Natural killer cell treated with Interleukin-12 subunit alpha and Interleukin-12 subunit beta and Interleukin-15 and Interleukin-18, amount 100 ng/mL, for 72 hours (primary cell): ENCODE data around the gene CYP4A22. TPM values are rescaled to one million over a fixed set of nuclear protein-coding genes. Genes with fewer than 3 reads are reported as not detected.

Experiments
- ATAC-seq, 2 donors: fragments of 150-1000 bp; cut with Tn5 transposase in 1 of 2; sonication (Bioruptor Pico), chemical (Tn5 transposase) in 1 of 2; 2 replicates each; pipeline ENCODE4 v1.10.0; 2021
- DNase-seq: peaks from one replicate; pipeline ENCODE4 v3.0.0; 2022; ENCODE audit warnings: low spot score
- H3K27ac Mint-ChIP-seq, 2 donors: 1 replicate in 1 of 2; 2 replicates in 1 of 2; pipeline ENCODE4 v1.8.0; 2022; ENCODE audit warnings: mixed read lengths in 2 of 2, mild to moderate bottlenecking in 1 of 2, moderate library complexity in 1 of 2
- H3K27me3 Mint-ChIP-seq, 2 donors: 1 replicate in 1 of 2; 2 replicates in 1 of 2; pipeline ENCODE4 v1.8.0; 2022; ENCODE audit warnings: mixed read lengths in 2 of 2
- H3K36me3 Mint-ChIP-seq: one replicate; pipeline ENCODE4 v1.8.0; 2022; ENCODE audit warnings: mixed read lengths
- H3K4me1 Mint-ChIP-seq, 2 donors: 1 replicate in 1 of 2; 2 replicates in 1 of 2; pipeline ENCODE4 v1.8.0; 2022; ENCODE audit warnings: low read depth in 2 of 2, mixed read lengths in 2 of 2, mild to moderate bottlenecking in 1 of 2
- H3K4me3 Mint-ChIP-seq: one replicate; pipeline ENCODE4 v1.8.0; 2022; ENCODE audit warnings: mixed read lengths
- H3K9me3 Mint-ChIP-seq: 2 replicates; pipeline ENCODE4 v1.8.0; 2022; ENCODE audit warnings: mixed read lengths
- total RNA-seq, 2 donors: library from RNA; stranded (reverse); gene quantifications; one replicate each; pipeline ENCODE4 v1.2.3, GENCODE V29; 2022

Gene CYP4A22
- total RNA-seq, 2 donors from 2014 or later: not detected

GRCh38 chr1:47172782-47173181 lies 35.5 kb downstream of the CYP4A22 start:
- DNase-seq: no peak
- H3K4me1 Mint-ChIP-seq: peaks cover 4 to 6% of the 10 kb centered on the region in 2 donors

DNA sequence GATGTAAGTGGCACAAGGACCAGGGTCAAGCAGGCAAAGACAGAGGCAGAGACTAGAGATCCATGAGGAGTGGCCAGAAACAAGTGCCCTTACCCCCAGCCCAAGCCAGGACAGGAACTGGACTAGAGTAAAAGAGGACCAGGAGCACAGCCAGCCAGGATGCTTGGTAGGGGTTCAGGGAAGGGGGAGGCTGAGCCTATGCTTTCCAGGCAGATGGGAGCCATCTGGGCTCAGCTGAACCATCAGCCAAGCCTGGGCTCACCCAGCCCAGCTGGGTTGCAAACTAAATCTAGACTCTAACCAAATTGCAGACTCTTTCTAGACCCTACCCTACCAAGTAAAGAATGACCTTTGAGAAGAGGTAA lies 37.4 kb downstream of the CYP4A22 start:
- no peak for ATAC-seq
- Mint-ChIP-seq H3K4me3 (no peak overlapping the region), H3K4me1 (peaks cover 12 to 14% of the 10 kb centered on the region in 2 donors), H3K9me3 (no peaks in the 10 kb centered on the region), H3K36me3 (no peaks in the 10 kb centered on the region), H3K27ac (no peak overlapping the region), H3K27me3 (peaks cover 24 to 30% of the 10 kb centered on the region in 2 donors)
- DNase-seq: no peak

More at GRCh38 chr1:47172782-47173181, 35.5 kb downstream of the CYP4A22 start:
- Mint-ChIP-seq H3K27me3 (peaks cover 24% of the 10 kb centered on the region in 2 donors), H3K4me3 (no peak overlapping the region), H3K9me3 (no peaks in the 10 kb centered on the region), H3K36me3 (no peaks in the 10 kb centered on the region), H3K27ac (no peak overlapping the region)
- no peak for ATAC-seq

DNA sequence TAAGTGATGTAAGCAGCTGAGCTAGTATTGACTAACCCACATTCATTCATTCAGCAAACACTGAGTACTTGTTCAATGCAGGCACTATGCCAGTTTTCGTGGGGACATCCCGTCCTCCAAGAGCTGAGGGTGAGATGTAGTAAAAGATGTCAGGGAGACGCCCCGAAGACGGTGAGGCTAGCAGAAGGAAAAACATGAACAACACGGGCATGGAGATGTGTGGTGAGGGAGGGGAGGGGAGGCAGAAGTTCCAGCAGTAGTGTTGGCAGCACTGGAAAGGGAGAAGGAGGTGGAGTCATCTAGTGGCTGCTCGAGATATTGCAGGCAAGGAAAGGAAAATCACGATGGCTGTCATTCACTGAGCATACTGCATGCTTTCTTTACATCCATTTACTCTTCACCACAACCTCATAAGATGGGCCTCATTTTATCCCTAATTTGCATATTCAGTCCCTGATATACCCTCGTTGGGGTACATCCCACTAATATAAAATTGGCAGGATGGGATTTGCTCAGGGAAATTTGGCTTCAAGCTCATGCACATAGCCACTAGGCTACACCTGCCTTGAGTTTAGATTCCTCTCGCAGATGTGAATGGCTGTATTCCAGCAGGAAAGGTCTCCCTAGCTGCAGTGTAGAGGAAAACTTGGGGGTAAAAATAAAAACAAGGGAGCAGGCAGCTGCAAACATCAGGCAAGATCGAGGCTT lies 38.1 kb downstream of the CYP4A22 start:
- Mint-ChIP-seq H3K9me3 (no peaks in the 10 kb centered on the region), H3K36me3 (no peaks in the 10 kb centered on the region), H3K4me1 (peaks cover 13 to 16% of the 10 kb centered on the region in 2 donors), H3K4me3 (no peak overlapping the region), H3K27me3 (peaks cover 28 to 37% of the 10 kb centered on the region in 2 donors), H3K27ac (no peak overlapping the region)
- peak; percentile 51 to 58 for ATAC-seq
- no peak for DNase-seq

DNA sequence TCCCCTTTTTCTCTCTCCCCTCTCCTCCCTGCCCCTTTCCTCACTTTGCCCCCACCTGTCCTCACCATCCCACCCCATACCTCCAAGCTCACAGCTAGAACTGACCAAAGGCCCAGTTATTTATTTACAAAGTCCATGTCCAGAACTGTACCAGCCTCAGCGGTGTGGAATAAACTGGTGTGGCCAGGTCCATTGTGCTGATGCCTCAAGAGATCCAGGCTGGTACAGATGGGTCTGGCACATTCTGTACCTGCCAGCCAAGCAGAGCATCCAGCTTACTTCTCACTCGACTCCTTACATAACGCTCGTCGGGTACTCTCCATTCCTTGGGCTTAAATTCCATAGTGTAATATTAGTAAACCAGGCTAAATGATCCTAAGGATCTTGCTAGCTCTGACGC lies 40.8 kb downstream of the CYP4A22 start:
- no peak overlapping the region for H3K27ac Mint-ChIP-seq
- no peak for ATAC-seq
- DNase-seq: no peak
- no peak overlapping the region for H3K4me3 Mint-ChIP-seq
- peaks cover 33 to 38% of the 10 kb centered on the region in 2 donors for H3K27me3 Mint-ChIP-seq
- H3K36me3 Mint-ChIP-seq: no peaks in the 10 kb centered on the region
- no peaks in the 10 kb centered on the region for H3K9me3 Mint-ChIP-seq
- H3K4me1 Mint-ChIP-seq: peaks cover 13 to 16% of the 10 kb centered on the region in 2 donors

- H3K27ac Mint-ChIP-seq: peak overlapping the region; percentile 38 to 71
- peaks cover 33 to 38% of the 10 kb centered on the region in 2 donors for H3K27me3 Mint-ChIP-seq
- no peaks in the 10 kb centered on the region for H3K36me3 Mint-ChIP-seq
- no peaks in the 10 kb centered on the region for H3K9me3 Mint-ChIP-seq
- ATAC-seq (no peak), DNase-seq (no peak)
- peak overlapping the region; percentile 93 for H3K4me3 Mint-ChIP-seq
- H3K4me1 Mint-ChIP-seq: peaks cover 13 to 16% of the 10 kb centered on the region in 2 donors
These were observed 41.4 kb downstream of the CYP4A22 start for GRCh38 chr1:47178654-47179016.

DNA sequence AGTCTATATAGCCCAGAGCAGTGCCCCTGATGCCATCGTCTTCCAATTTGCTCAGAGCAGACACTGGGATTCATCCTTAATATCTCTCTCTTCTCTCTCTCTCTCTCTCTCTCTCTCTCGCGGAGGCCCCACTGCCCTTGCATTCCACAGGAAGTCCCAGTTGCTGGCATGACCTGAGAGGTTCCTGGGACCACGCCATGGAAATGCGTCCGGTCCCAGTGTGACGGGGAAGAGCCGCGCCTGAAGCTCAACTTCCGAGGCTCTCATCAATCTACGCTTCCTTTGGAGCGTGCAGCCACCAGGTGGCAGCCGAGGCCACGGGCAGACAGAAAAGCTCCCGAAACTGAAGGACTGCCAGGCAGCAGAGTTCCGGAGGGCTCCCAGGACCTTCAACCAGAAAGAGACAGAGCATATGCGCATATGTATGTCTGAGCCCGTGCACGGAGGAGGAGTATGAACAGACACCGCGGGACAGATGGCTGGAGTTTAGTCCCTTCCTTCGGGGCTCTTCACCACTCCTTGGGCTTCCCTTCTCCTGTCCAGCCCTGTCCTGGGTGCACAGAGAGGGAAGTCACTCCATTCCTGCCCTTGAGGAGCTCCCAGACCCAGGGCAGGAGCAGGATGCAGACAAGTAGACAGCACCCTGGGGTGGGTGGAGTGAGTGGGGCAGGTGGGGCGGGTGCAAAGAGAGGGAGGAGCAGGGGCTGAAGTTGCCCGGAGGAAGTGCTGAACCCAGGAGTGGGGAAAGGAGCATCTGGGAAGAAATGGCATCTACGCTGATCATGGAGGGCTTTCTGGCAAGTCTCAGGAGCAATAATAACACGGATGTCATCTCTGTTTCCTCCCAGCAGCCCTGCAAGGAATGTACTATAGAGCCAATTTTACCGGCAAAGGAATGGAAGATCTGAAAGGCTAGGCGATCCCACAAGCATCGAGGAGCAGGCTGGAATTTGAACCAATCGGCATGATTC lies 42.1 kb downstream of the CYP4A22 start:
- Mint-ChIP-seq H3K27ac (peak overlapping the region; percentile 38 to 71), H3K27me3 (peaks cover 33 to 38% of the 10 kb centered on the region in 2 donors), H3K4me3 (peak overlapping the region; percentile 93)

GRCh38 chr1:47179988-47180563 lies 42.8 kb downstream of the CYP4A22 start:
- ATAC-seq (no peak), DNase-seq (no peak)
- Mint-ChIP-seq H3K27ac (no peak overlapping the region), H3K36me3 (no peaks in the 10 kb centered on the region), H3K27me3 (peaks cover 30 to 38% of the 10 kb centered on the region in 2 donors), H3K9me3 (no peaks in the 10 kb centered on the region), H3K4me3 (no peak overlapping the region), H3K4me1 (peaks cover 16% of the 10 kb centered on the region in 2 donors)

More for the DNA sequence above, 42.1 kb downstream of the CYP4A22 start:
- H3K4me1 Mint-ChIP-seq: peaks cover 13 to 16% of the 10 kb centered on the region in 2 donors
- no peaks in the 10 kb centered on the region for H3K36me3 Mint-ChIP-seq
- H3K9me3 Mint-ChIP-seq: no peaks in the 10 kb centered on the region
- ATAC-seq (peak; percentile 72 to 79), DNase-seq (peak; percentile 82)

DNA sequence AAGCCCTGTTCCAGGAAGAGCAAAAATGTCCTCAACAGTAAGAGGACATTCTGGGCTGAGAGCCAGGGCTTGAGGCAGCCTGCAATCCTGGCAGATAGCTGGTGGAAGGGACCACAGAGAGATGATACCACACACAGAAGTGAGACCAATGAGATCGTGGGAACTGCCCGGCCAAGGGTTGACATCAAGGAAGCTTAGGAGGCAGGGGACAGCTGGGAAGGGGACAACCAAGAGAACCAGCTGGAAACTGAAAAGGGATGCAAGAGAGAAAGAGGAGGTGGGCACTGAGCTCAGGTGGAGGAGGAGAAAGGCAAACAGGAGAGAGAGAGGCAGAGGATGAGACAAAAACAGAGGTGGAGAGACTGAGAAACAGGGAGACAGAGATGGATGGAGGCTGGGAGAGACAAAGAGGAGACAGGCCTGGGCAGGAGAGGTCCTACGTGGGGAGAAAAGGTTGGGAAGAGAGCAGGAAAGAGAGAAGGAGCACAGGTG lies 43.4 kb downstream of the CYP4A22 start:
- ATAC-seq (no peak), DNase-seq (no peak)
- Mint-ChIP-seq H3K4me3 (no peak overlapping the region), H3K36me3 (no peaks in the 10 kb centered on the region), H3K27me3 (peaks cover 24 to 35% of the 10 kb centered on the region in 2 donors), H3K4me1 (peaks cover 10 to 13% of the 10 kb centered on the region in 2 donors), H3K27ac (no peak overlapping the region), H3K9me3 (no peaks in the 10 kb centered on the region)

GRCh38 chr1:47181095-47181954 lies 44.1 kb downstream of the CYP4A22 start:
- ATAC-seq (no peak), DNase-seq (no peak)
- Mint-ChIP-seq H3K27me3 (peaks cover 23 to 30% of the 10 kb centered on the region in 2 donors), H3K4me3 (no peak overlapping the region), H3K36me3 (no peaks in the 10 kb centered on the region), H3K9me3 (no peaks in the 10 kb centered on the region), H3K27ac (no peak overlapping the region), H3K4me1 (peaks cover 10 to 12% of the 10 kb centered on the region in 2 donors)

DNA sequence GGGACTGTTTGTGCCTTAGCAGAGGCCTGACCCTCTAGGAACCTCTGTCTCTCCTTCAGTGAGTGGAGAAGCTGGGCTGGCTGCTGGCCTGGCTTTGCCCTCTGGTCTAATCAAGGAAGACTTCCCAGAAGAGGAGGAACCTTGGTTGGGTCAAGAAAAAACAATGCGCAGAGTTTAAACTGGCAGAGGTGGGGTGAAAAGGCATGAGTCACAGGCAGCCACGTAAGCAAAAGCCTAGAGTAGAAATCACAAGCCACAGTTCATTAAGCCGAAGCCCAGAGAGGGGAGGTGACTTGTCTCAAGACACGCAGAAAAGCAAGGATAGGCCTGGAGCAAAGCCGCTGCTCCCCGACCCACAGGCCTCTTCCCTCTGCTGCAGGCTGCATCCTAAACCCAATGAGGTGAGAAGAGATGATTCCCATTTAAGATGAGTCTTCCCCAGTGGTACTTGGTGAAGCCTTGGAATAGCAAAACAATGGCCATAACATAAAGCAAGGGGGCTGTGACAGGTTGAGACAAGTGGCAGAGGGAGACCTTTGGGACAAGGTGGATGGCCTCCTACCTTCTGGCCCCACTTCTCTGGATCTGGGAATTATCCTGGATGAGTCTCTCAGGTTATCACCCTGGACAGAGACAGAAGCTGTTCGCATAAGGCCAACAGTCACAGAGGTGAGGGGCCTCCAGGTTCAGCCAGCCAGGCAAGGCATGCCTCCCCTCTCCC lies 44.9 kb downstream of the CYP4A22 start:
- H3K27ac Mint-ChIP-seq: no peak overlapping the region
- no peaks in the 10 kb centered on the region for H3K9me3 Mint-ChIP-seq
- peaks cover 10 to 12% of the 10 kb centered on the region in 2 donors for H3K4me1 Mint-ChIP-seq
- H3K36me3 Mint-ChIP-seq: no peaks in the 10 kb centered on the region
- no peak for DNase-seq
- H3K27me3 Mint-ChIP-seq: peaks cover 23 to 30% of the 10 kb centered on the region in 2 donors
- no peak for ATAC-seq
- no peak overlapping the region for H3K4me3 Mint-ChIP-seq

- Mint-ChIP-seq H3K4me3 (no peak overlapping the region), H3K27ac (no peak overlapping the region), H3K4me1 (peaks cover 10 to 12% of the 10 kb centered on the region in 2 donors), H3K27me3 (peaks cover 20 to 30% of the 10 kb centered on the region in 2 donors), H3K36me3 (no peaks in the 10 kb centered on the region), H3K9me3 (no peaks in the 10 kb centered on the region)
- no peak for DNase-seq
- no peak for ATAC-seq
These were observed 45.5 kb downstream of the CYP4A22 start for GRCh38 chr1:47182676-47183235.
